ENCODE results near the gene LRRC53.

LRRC53 gene

GRCh38 chr1:74517599-74518051 lies 5.2 kb upstream of the LRRC53 start:
- Histone ChIP-seq H2AFZ (ENCODE audit: low read depth, low read length) (no peak overlapping the region), H3K9me3 (ENCODE audit: low read length) (peaks cover 1% of the 10 kb centered on the region), H3K27me3 (ENCODE audit: insufficient read depth, low read length) (no peaks in the 10 kb centered on the region), H3K36me3 (ENCODE audit: insufficient read depth, low read length) (no peaks in the 10 kb centered on the region), H3K4me1 (ENCODE audit: insufficient read depth, low read length) (peaks cover 16% of the 10 kb centered on the region), H3K4me3 (ENCODE audit: low read length) (no peak overlapping the region)

DNA sequence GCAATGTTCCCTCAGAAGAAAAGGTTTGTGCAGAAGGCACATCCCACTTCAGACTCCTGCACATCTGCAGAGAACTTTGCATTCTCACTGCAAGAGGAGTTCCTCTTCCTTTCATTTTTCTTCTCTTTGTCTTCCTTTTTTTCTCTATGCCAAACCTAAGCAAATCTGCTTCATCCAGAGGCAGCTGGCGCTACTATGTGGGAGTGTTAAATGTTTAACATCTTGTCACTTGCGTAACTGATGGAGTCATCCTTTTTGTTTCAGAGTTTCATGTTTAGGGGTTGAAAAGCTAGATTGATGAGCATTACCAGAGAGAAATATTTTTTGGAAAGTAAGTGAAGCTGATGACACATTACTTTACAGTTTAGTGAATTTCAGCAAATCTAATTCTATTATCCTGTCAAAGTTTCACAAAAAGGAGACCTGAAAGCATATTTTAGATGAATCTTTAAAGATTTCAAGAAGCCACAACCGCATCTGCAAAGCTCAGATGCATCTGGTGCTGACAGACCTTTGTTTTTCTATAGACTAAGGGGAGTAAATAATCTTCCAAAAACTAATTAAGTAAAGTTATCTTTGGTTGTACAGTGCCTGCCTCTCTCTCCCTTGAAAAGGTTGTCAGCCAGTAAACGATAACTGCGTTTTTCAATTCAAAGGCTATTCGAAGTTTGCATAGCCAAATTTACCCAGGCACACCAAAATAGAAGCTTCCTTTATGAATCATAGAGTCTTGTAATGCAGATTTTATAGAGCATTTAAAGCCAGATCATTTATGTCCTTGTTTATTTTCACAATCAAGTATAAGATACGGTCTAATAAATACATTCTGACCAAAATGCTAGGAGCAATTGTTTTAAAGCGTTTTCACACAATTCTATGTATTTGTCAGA lies 1.2 kb upstream of the LRRC53 start:
- Histone ChIP-seq H3K4me1 (ENCODE audit: insufficient read depth, low read length) (peaks cover 9% of the 10 kb centered on the region), H2AFZ (ENCODE audit: low read depth, low read length) (peak overlapping the region; percentile 3), H3K27me3 (ENCODE audit: insufficient read depth, low read length) (no peaks in the 10 kb centered on the region), H3K9me3 (ENCODE audit: low read length) (peaks cover 1% of the 10 kb centered on the region), H3K36me3 (ENCODE audit: insufficient read depth, low read length) (no peaks in the 10 kb centered on the region), H3K4me3 (ENCODE audit: low read length) (no peak overlapping the region)

GRCh38 chr1:74508449-74508848 lies 4.0 kb downstream of the LRRC53 start:
- Histone ChIP-seq H2AFZ (ENCODE audit: low read depth, low read length) (no peak overlapping the region), H3K4me1 (ENCODE audit: insufficient read depth, low read length) (peaks cover 39% of the 10 kb centered on the region), H3K27me3 (ENCODE audit: insufficient read depth, low read length) (no peaks in the 10 kb centered on the region)

DNA sequence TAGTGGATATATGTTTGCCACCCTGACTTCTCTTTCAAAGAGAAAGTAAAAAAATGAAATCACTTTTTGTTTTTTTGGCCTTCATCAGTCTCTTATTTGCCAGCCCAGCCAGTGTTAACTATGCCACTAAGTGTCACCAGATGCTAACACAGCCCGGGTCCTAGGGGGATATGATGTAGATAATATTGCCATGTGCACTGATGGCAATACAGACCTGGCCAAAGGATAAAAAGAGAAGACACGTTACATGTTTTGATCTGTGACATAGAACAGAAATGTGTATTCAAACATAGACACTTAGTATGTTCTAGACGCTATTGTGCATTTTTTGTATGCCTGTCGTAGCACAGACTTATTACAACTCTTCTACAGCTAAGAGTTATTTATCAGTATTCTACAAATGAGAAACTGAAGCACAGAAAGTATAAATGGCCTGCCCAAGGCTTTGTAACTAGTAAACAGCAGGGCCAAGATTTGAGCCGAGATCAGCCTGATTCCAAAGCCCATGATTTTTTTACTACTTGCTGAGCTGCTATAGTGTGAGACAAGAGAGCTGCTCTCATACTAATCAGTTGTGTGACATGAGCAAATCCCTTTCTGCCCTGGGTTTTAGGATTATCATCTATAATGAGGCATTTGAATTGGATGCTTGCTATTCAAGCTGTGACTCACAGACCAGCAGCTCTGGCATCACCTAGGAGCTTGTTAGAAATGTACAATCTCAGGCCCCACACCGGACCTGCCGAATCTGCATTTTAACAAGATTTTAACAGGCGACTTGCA lies 6.3 kb downstream of the LRRC53 start:
- H3K4me3 ChIP-seq (ENCODE audit: low read length), result peak overlapping the region; percentile 14
- peaks cover 35% of the 10 kb centered on the region for H3K4me1 ChIP-seq (ENCODE audit: insufficient read depth, low read length)
- H3K36me3 ChIP-seq (ENCODE audit: insufficient read depth, low read length), result no peaks in the 10 kb centered on the region
- H3K27me3 ChIP-seq (ENCODE audit: insufficient read depth, low read length), result no peaks in the 10 kb centered on the region
- H2AFZ ChIP-seq (ENCODE audit: low read depth, low read length), result peak overlapping the region; percentile 65
- H3K9me3 ChIP-seq (ENCODE audit: low read length), result no peaks in the 10 kb centered on the region

More at GRCh38 chr1:74508449-74508848, 4.0 kb downstream of the LRRC53 start:
- H3K9me3 ChIP-seq (ENCODE audit: low read length), result no peaks in the 10 kb centered on the region
- H3K4me3 ChIP-seq (ENCODE audit: low read length), result no peak overlapping the region
- H3K36me3 ChIP-seq (ENCODE audit: insufficient read depth, low read length), result no peaks in the 10 kb centered on the region

DNA sequence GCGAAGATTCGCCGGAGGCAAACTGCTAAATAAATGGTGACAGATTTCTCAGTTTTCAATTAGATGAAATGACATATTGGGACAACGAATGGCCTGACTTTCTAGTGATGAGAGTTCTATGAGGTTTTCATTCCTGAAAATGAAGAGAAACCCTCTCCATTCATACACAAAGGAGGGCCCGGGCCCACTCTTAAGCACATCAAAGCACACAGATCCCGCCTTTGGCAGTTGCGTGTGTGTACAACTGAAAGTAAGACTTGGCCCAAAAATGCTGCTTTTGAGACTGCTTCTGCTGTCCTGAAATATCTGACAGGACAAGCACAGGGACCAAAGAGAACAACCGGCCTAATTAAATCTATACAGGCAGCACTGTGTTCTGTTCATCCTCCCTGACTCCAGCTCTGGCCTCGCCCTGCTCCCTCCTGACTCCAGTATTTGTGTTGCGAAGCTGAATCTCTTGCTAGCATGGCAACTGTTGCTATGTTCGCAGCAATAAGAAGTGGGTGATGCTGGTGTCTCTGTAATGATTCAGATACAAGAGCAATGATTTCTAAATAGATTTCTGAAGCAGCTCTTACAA lies 7.4 kb downstream of the LRRC53 start:
- H3K4me3 ChIP-seq (ENCODE audit: low read length), result peak overlapping the region; percentile 7

DNA sequence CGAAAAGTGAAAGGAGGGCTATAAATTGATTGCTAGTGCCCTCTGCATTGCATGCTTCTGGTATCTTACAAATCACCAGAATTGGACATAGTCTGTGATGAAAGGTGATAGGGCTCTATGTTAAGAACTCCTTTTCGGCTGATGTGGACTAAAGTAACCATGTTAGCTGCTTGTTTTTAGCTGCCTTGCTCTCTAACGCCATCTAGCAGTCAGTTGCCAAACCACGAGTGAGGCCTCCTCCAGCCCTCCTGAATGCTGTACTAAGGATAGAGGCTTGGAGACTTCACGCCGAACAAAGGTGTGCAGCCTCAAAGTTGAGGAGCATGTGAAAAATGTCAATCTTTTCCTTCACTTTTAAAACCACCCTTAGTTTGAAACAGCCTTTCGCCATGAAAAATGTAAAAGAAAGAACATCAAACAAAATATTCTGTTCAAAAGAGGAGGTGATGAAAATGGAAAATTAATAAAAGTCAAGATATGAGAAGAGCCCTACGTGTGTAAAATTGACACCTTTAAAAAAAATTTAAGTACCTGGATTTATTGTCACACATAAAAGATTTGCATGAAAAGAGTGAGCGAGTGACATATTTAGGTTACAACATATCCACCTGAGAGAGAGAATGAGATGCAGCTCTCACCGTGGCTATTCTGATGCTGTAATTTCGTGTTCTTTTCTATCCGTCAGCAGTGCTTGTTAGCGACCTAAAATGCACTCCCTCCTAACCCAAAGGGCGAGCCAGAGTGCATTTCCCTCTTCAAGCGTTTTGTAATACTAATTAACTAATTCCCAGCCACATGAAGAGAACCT lies 8.1 kb downstream of the LRRC53 start:
- Histone ChIP-seq H2AFZ (ENCODE audit: low read depth, low read length) (peak overlapping the region; percentile 65), H3K4me1 (ENCODE audit: insufficient read depth, low read length) (peaks cover 35% of the 10 kb centered on the region), H3K4me3 (ENCODE audit: low read length) (no peak overlapping the region), H3K9me3 (ENCODE audit: low read length) (no peaks in the 10 kb centered on the region), H3K36me3 (ENCODE audit: insufficient read depth, low read length) (no peaks in the 10 kb centered on the region), H3K27me3 (ENCODE audit: insufficient read depth, low read length) (no peaks in the 10 kb centered on the region)

More for the DNA sequence above, 7.4 kb downstream of the LRRC53 start:
- H3K9me3 ChIP-seq (ENCODE audit: low read length), result no peaks in the 10 kb centered on the region
- H3K4me1 ChIP-seq (ENCODE audit: insufficient read depth, low read length), result peaks cover 35% of the 10 kb centered on the region
- no peaks in the 10 kb centered on the region for H3K36me3 ChIP-seq (ENCODE audit: insufficient read depth, low read length)
- H3K27me3 ChIP-seq (ENCODE audit: insufficient read depth, low read length), result no peaks in the 10 kb centered on the region
- H2AFZ ChIP-seq (ENCODE audit: low read depth, low read length), result peak overlapping the region; percentile 65

GRCh38 chr1:74502858-74503257 lies 9.6 kb downstream of the LRRC53 start:
- no peaks in the 10 kb centered on the region for H3K9me3 ChIP-seq (ENCODE audit: low read length)
- H3K4me1 ChIP-seq (ENCODE audit: insufficient read depth, low read length), result peaks cover 35% of the 10 kb centered on the region
- H2AFZ ChIP-seq (ENCODE audit: low read depth, low read length), result no peak overlapping the region
- no peak overlapping the region for H3K4me3 ChIP-seq (ENCODE audit: low read length)
- H3K36me3 ChIP-seq (ENCODE audit: insufficient read depth, low read length), result no peaks in the 10 kb centered on the region
- H3K27me3 ChIP-seq (ENCODE audit: insufficient read depth, low read length), result no peaks in the 10 kb centered on the region

GRCh38 chr1:74502432-74502831 lies 10.0 kb downstream of the LRRC53 start:
- H3K27me3 ChIP-seq (ENCODE audit: insufficient read depth, low read length), result no peaks in the 10 kb centered on the region
- H2AFZ ChIP-seq (ENCODE audit: low read depth, low read length), result no peak overlapping the region
- peaks cover 35% of the 10 kb centered on the region for H3K4me1 ChIP-seq (ENCODE audit: insufficient read depth, low read length)
- peaks cover under 1% of the 10 kb centered on the region for H3K9me3 ChIP-seq (ENCODE audit: low read length)
- H3K4me3 ChIP-seq (ENCODE audit: low read length), result no peak overlapping the region
- H3K36me3 ChIP-seq (ENCODE audit: insufficient read depth, low read length), result no peaks in the 10 kb centered on the region

DNA sequence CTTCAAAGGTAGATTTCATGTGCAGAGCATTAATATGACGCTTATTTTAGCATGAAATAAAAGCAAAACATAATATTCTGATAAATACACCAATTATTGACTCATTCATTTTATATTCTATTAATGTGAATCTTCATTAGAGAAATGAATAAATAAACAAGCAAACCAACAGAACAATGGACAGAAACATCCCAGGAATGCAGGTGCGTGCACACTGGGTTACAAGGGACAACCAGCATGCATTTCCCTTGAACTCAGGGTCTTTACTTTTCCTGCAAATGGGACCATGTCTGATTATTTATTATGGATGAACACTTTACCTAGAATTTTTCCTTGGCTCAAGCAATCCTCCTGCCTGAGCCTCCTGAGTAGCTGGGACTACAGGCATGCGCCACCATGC lies 13.5 kb downstream of the LRRC53 start:
- Histone ChIP-seq H3K9me3 (ENCODE audit: low read length) (peaks cover 2% of the 10 kb centered on the region), H3K4me1 (ENCODE audit: insufficient read depth, low read length) (peaks cover under 1% of the 10 kb centered on the region), H3K4me3 (ENCODE audit: low read length) (no peak overlapping the region), H2AFZ (ENCODE audit: low read depth, low read length) (no peak overlapping the region), H3K27me3 (ENCODE audit: insufficient read depth, low read length) (no peaks in the 10 kb centered on the region), H3K36me3 (ENCODE audit: insufficient read depth, low read length) (no peaks in the 10 kb centered on the region)

DNA sequence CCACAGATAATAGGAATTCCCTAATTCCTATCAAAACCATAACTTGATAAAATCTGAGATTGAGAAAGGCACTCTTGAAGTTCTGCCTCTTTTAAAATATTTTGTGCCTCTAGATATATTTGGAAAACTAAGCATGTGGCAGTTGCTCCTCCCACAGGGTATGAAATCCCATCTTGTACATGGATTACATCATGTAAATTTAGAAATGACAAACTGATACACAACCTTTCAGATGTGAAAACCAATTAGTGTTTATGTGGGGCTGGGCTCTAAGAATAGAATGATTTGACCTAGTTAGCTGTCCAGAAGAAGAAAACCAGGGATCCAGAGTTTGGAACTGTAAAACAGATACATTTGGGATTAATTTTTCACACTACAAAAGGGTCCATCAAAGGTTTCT lies 15.7 kb downstream of the LRRC53 start:
- no peak overlapping the region for H2AFZ ChIP-seq (ENCODE audit: low read depth, low read length)
- no peaks in the 10 kb centered on the region for H3K4me1 ChIP-seq (ENCODE audit: insufficient read depth, low read length)
- no peaks in the 10 kb centered on the region for H3K27me3 ChIP-seq (ENCODE audit: insufficient read depth, low read length)
- H3K4me3 ChIP-seq (ENCODE audit: low read length), result no peak overlapping the region
- peaks cover 2% of the 10 kb centered on the region for H3K9me3 ChIP-seq (ENCODE audit: low read length)
- H3K36me3 ChIP-seq (ENCODE audit: insufficient read depth, low read length), result no peaks in the 10 kb centered on the region

GRCh38 chr1:74486036-74486435 lies 26.4 kb downstream of the LRRC53 start:
- no peaks in the 10 kb centered on the region for H3K27me3 ChIP-seq (ENCODE audit: insufficient read depth, low read length)
- no peaks in the 10 kb centered on the region for H3K9me3 ChIP-seq (ENCODE audit: low read length)
- peaks cover 4% of the 10 kb centered on the region for H3K4me1 ChIP-seq (ENCODE audit: insufficient read depth, low read length)
- H3K36me3 ChIP-seq (ENCODE audit: insufficient read depth, low read length), result no peaks in the 10 kb centered on the region
- no peak overlapping the region for H2AFZ ChIP-seq (ENCODE audit: low read depth, low read length)
- H3K4me3 ChIP-seq (ENCODE audit: low read length), result no peak overlapping the region

DNA sequence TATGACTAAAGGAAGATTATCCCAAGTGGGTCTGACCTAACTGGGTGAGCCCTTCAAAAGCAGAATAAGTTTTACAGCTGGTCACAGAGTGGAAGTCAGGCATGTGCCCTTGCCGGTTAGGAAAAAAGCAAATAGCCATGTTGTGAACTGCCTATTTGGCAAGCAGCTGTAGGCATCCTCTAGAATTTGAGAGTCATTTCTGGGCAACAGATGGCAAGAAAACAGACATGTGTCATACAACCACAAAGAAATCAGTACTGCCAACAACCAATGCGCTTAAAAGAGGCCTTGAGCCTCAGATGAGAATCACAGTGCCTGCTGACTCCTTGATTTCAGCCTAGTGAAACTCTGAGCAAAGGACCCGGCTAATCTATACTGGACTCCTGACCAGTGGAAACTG lies 26.8 kb downstream of the LRRC53 start:
- Histone ChIP-seq H2AFZ (ENCODE audit: low read depth, low read length) (no peak overlapping the region), H3K27me3 (ENCODE audit: insufficient read depth, low read length) (no peaks in the 10 kb centered on the region), H3K36me3 (ENCODE audit: insufficient read depth, low read length) (no peaks in the 10 kb centered on the region), H3K4me3 (ENCODE audit: low read length) (no peak overlapping the region), H3K4me1 (ENCODE audit: insufficient read depth, low read length) (peaks cover 4% of the 10 kb centered on the region), H3K9me3 (ENCODE audit: low read length) (no peaks in the 10 kb centered on the region)
